Hepatocyte (in vitro differentiated cells): ENCODE data around the gene LMF2. TPM values are rescaled to one million over a fixed set of nuclear protein-coding genes. Genes with fewer than 3 reads are reported as not detected.

Experiments
- DNase-seq: peaks from one replicate; pipeline ENCODE4 v3.0.0-alpha.2; 2016; ENCODE audit warnings: low spot score
- H2AFZ ChIP-seq: fragments of 200-600 bp; sonication (generic); 2 replicates; pipeline ENCODE4 v1.6.0; 2016; ENCODE audit warnings: antibody characterized with exemption, mild to moderate bottlenecking
- H3K27ac ChIP-seq: fragments of 200-600 bp; sonication (generic); 2 replicates; pipeline ENCODE4 v1.5.1; 2016; ENCODE audit warnings: mild to moderate bottlenecking
- H3K27me3 ChIP-seq: fragments of 200-600 bp; sonication (generic); 2 replicates; pipeline ENCODE4 v1.6.1; 2016
- H3K36me3 ChIP-seq: fragments of 200-600 bp; sonication (generic); replicated peaks from 2 replicates; pipeline ENCODE4 v1.5.1; 2016; ENCODE audit warnings: low read depth; ENCODE audit not compliant: insufficient read depth
- H3K4me1 ChIP-seq: fragments of 200-600 bp; sonication (generic); 2 replicates; pipeline ENCODE4 v1.5.1; 2016; ENCODE audit warnings: mild to moderate bottlenecking, moderate library complexity; ENCODE audit not compliant: insufficient read depth
- H3K4me2 ChIP-seq: fragments of 200-600 bp; sonication (generic); 2 replicates; pipeline ENCODE4 v1.6.0; 2016
- H3K4me3 ChIP-seq: fragments of 200-600 bp; sonication (generic); 2 replicates; pipeline ENCODE4 v1.5.1; 2016; ENCODE audit warnings: mild to moderate bottlenecking
- H3K79me2 ChIP-seq: fragments of 200-600 bp; sonication (generic); 2 replicates; pipeline ENCODE4 v1.6.0; 2017; ENCODE audit warnings: mild to moderate bottlenecking
- H3K9me2 ChIP-seq: fragments of 200-600 bp; sonication (generic); replicated peaks from 2 replicates; pipeline ENCODE4 v1.6.0; 2017; ENCODE audit warnings: mild to moderate bottlenecking; ENCODE audit not compliant: insufficient read depth
- H3K9me3 ChIP-seq: fragments of 200-600 bp; sonication (generic); 2 replicates; pipeline ENCODE4 v1.5.1; 2016; ENCODE audit warnings: low read depth, mild to moderate bottlenecking
- H4K20me1 ChIP-seq: fragments of 200-600 bp; sonication (generic); 2 replicates; pipeline ENCODE4 v1.6.0; 2016; ENCODE audit warnings: mild to moderate bottlenecking; ENCODE audit not compliant: insufficient read depth, poor library complexity, severe bottlenecking
- CTCF ChIP-seq: fragments of 200-600 bp; sonication (generic); IDR thresholded peaks from 2 replicates; pipeline ENCODE4 v1.5.1; 2016; ENCODE audit warnings: antibody characterized with exemption, mild to moderate bottlenecking; ENCODE audit not compliant: poor library complexity
- EZH2 ChIP-seq: fragments of 200-600 bp; sonication (generic); IDR thresholded peaks from 2 replicates; pipeline ENCODE4 v1.6.1; 2016; ENCODE audit warnings: antibody characterized with exemption, mild to moderate bottlenecking, borderline replicate concordance
- EZH2phosphoT487 ChIP-seq: fragments of 200-600 bp; sonication (generic); IDR thresholded peaks from one replicate; pipeline ENCODE4 v1.6.1; 2018; ENCODE audit warnings: antibody characterized with exemption, mild to moderate bottlenecking, low read depth, moderate library complexity; ENCODE audit not compliant: unreplicated experiment, severe bottlenecking
- WGBS: methylation state at CpG from one replicate; pipeline ENCODE4 v1.1.6; 2016; ENCODE audit warnings: low lambda C conversion rate; ENCODE audit errors: missing lambda C conversion rate; 5-methylcytosine and 5-hydroxymethylcytosine counted together
- polyA plus RNA-seq: library from polyadenylated mRNA; unstranded; fragments of >200 nt; fragmentation: Nextera tagmentation; extraction: Ambion mirVana; gene quantifications from 2 replicates; pipeline ENCODE4 v1.2.1, GENCODE V29; 2016
- total RNA-seq: library from RNA; depleted of rRNA; stranded (reverse); fragments of >200 nt; gene quantifications from 2 replicates; pipeline ENCODE4 v1.2.3, GENCODE V29; 2014

LMF2 gene
- total and polyA plus RNA-seq, 2 experiments from 2014 or later: 32.8 to 97.6 TPM

GRCh38 chr22:50528682-50529415 lies 21.3 kb upstream of the LMF2 start:
- H3K4me2 ChIP-seq: peak overlapping the region; percentile 99
- H4K20me1 ChIP-seq: peaks cover 4% of the 10 kb centered on the region
- no peaks in the 10 kb centered on the region for H3K9me2 ChIP-seq
- no peak overlapping the region for H2AFZ ChIP-seq
- no peak overlapping the region for H3K4me3 ChIP-seq
- 84% methylated on average over 13 of the region's 15 CpGs for WGBS
- peaks cover 8% of the 10 kb centered on the region for H3K79me2 ChIP-seq
- H3K36me3 ChIP-seq: no peaks in the 10 kb centered on the region
- H3K27ac ChIP-seq: peak overlapping the region; percentile 96
- TF ChIP-seq EZH2: no peak
- no peak for TF ChIP-seq EZH2phosphoT487
- no peak for TF ChIP-seq CTCF
- DNase-seq: no peak
- H3K4me1 ChIP-seq: peaks cover 47% of the 10 kb centered on the region
- peaks cover 11% of the 10 kb centered on the region for H3K27me3 ChIP-seq
- H3K9me3 ChIP-seq: no peaks in the 10 kb centered on the region

GRCh38 chr22:50527921-50528681 lies 20.6 kb upstream of the LMF2 start:
- H3K9me2 ChIP-seq: no peaks in the 10 kb centered on the region
- H3K4me3 ChIP-seq: no peak overlapping the region
- H3K4me1 ChIP-seq: peaks cover 44% of the 10 kb centered on the region
- H3K27me3 ChIP-seq: peaks cover 11% of the 10 kb centered on the region
- H3K9me3 ChIP-seq: no peaks in the 10 kb centered on the region
- H3K4me2 ChIP-seq: no peak overlapping the region
- no peak overlapping the region for H3K27ac ChIP-seq
- no peak overlapping the region for H2AFZ ChIP-seq
- WGBS: 92% methylated on average over 18 of the region's 18 CpGs
- H3K79me2 ChIP-seq: peaks cover 15% of the 10 kb centered on the region
- DNase-seq: no peak
- peaks cover 11% of the 10 kb centered on the region for H4K20me1 ChIP-seq
- no peaks in the 10 kb centered on the region for H3K36me3 ChIP-seq
- TF ChIP-seq EZH2: no peak

GRCh38 chr22:50526834-50527801 lies 19.6 kb upstream of the LMF2 start:
- Histone ChIP-seq H3K9me2 (no peaks in the 10 kb centered on the region), H3K4me3 (peak overlapping the region; percentile 67), H3K79me2 (peaks cover 24% of the 10 kb centered on the region), H4K20me1 (peaks cover 13% of the 10 kb centered on the region), H3K36me3 (no peaks in the 10 kb centered on the region), H3K27ac (peak overlapping the region; percentile 98), H3K4me1 (peaks cover 39% of the 10 kb centered on the region), H3K9me3 (no peaks in the 10 kb centered on the region), H3K4me2 (peak overlapping the region; percentile 94), H3K27me3 (peaks cover 11% of the 10 kb centered on the region), H2AFZ (no peak overlapping the region)
- DNase-seq: no peak
- TF ChIP-seq EZH2phosphoT487 (no peak), CTCF (no peak), EZH2 (no peak)
- 56% methylated on average over 29 of the region's 29 CpGs for WGBS
